Uterus (tissue), 4 donors: ENCODE results near the gene IFNG-AS1. TPM values are rescaled to one million over a fixed set of nuclear protein-coding genes. Genes with fewer than 3 reads are reported as not detected.

ENCODE experiments used
- DNase-seq, 2 donors: peaks; one replicate each; pipeline ENCODE4 v3.0.0-alpha.2; 2019 to 2020
- H3K27ac ChIP-seq, 2 donors: fragments of 200-600 bp; sonication (generic); 1 replicate in 1 of 2; 2 replicates in 1 of 2; pipeline ENCODE4 v1.5.1; 2016 to 2018
- H3K27me3 ChIP-seq, 2 donors: fragments of 200-600 bp; sonication (generic); one replicate each; pipeline ENCODE4 v1.5.1; 2018 to 2019; ENCODE audit warnings: control low read depth in 1 of 2
- H3K36me3 ChIP-seq, 2 donors: fragments of 200-600 bp; sonication (generic); one replicate each; pipeline ENCODE4 v1.5.1; 2019; ENCODE audit warnings: control low read depth in 1 of 2
- H3K4me1 ChIP-seq, 2 donors: fragments of 200-600 bp; sonication (generic); one replicate each; pipeline ENCODE4 v1.5.1; 2018 to 2019; ENCODE audit warnings: control low read depth in 1 of 2
- H3K4me3 ChIP-seq, 2 donors: fragments of 200-600 bp; sonication (generic); 1 replicate in 1 of 2; 2 replicates in 1 of 2; pipeline ENCODE4 v1.5.1; 2018 to 2019; ENCODE audit warnings: mild to moderate bottlenecking in 1 of 2
- H3K9me3 ChIP-seq, 2 donors: fragments of 200-600 bp; sonication (generic); one replicate each; pipeline ENCODE4 v1.5.1; 2019; ENCODE audit warnings: control low read depth in 1 of 2
- POLR2A ChIP-seq, 2 donors: fragments of 450-650 bp; IDR thresholded peaks; one replicate each; pipeline ENCODE4 v1.6.1; 2016; ENCODE audit warnings: antibody characterized with exemption in 2 of 2, mild to moderate bottlenecking in 1 of 2, moderate library complexity in 1 of 2
- intact Hi-C: fragments of 100-400 bp; cut with DNase I; formaldehyde crosslinking; loops from one replicate; pipeline ENCODE4 v1.15.1; 2023; ENCODE audit warnings: low total_unique reads
- total RNA-seq, 4 donors: library from RNA; depleted of rRNA in 3 of 4; stranded (reverse); fragments of >200 nt in 3 of 4; gene quantifications; one replicate each; pipeline versions ENCODE4 v1.1.0 to v1.2.4, GENCODE V29; 2014 to 2023
- TF ChIP-seq, protein P1 (sequence below), 4 experiments: fragments of 200-600 bp in 2 of 4; fragments of 450-650 bp in 2 of 4; sonication (generic) in 2 of 4; IDR thresholded peaks; one replicate each; pipeline ENCODE4 v1.5.1; 2016 to 2019; ENCODE audit warnings: antibody characterized with exemption in 4 of 4, mild to moderate bottlenecking in 2 of 4, moderate library complexity in 1 of 4
- donor health status: DM: yes; HTN: yes; CAD: no.

IFNG-AS1 gene
- total RNA-seq, 4 donors from 2014 or later, result not detected

GRCh38 chr12:67943141-67943892, 45.9 kb upstream of the IFNG-AS1 start:
- intact Hi-C loops, result loop anchor here (10.0 kb wide), 2 partner anchors 299 to 589 kb away; partner anchors contain the start of gene DYRK2
- no peak for TF ChIP-seq POLR2A (IDR thresholded peaks at IDR 0.05)
- TF ChIP-seq, protein P1, sequence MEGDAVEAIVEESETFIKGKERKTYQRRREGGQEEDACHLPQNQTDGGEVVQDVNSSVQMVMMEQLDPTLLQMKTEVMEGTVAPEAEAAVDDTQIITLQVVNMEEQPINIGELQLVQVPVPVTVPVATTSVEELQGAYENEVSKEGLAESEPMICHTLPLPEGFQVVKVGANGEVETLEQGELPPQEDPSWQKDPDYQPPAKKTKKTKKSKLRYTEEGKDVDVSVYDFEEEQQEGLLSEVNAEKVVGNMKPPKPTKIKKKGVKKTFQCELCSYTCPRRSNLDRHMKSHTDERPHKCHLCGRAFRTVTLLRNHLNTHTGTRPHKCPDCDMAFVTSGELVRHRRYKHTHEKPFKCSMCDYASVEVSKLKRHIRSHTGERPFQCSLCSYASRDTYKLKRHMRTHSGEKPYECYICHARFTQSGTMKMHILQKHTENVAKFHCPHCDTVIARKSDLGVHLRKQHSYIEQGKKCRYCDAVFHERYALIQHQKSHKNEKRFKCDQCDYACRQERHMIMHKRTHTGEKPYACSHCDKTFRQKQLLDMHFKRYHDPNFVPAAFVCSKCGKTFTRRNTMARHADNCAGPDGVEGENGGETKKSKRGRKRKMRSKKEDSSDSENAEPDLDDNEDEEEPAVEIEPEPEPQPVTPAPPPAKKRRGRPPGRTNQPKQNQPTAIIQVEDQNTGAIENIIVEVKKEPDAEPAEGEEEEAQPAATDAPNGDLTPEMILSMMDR (IDR thresholded peaks at IDR 0.05), result peak; percentile 68 to 84 (median 76)
- Histone ChIP-seq H3K27me3 (no peaks in the 10 kb centered on the region), H3K27ac (peak overlapping the region in 1 of 2 donors; percentile 27), H3K36me3 (no peaks in the 10 kb centered on the region), H3K4me3 (no peak overlapping the region), H3K9me3 (no peaks in the 10 kb centered on the region), H3K4me1 (peaks cover 3% of the 10 kb centered on the region in 2 donors)
- DNase-seq, result peak; percentile 37 to 77

GRCh38 chr12:67944093-67944492, 45.2 kb upstream of the IFNG-AS1 start:
- Histone ChIP-seq H3K4me1 (peaks cover 3% of the 10 kb centered on the region in 2 donors), H3K9me3 (no peaks in the 10 kb centered on the region), H3K36me3 (no peaks in the 10 kb centered on the region), H3K27ac (no peak overlapping the region), H3K27me3 (no peaks in the 10 kb centered on the region), H3K4me3 (no peak overlapping the region)
- intact Hi-C loops, result loop anchor here (10.0 kb wide), 2 partner anchors 299 to 589 kb away; partner anchors contain the start of gene DYRK2
- no peak for TF ChIP-seq POLR2A (IDR thresholded peaks at IDR 0.05)
- TF ChIP-seq, protein P1 (IDR thresholded peaks at IDR 0.05), result no peak
- no peak for DNase-seq

- no peak overlapping the region for H3K27ac ChIP-seq
- TF ChIP-seq POLR2A (IDR thresholded peaks at IDR 0.05), result no peak
- TF ChIP-seq, protein P1 (IDR thresholded peaks at IDR 0.05), result no peak
- no peak overlapping the region for H3K4me3 ChIP-seq
- no peak for DNase-seq
- H3K4me1 ChIP-seq, result no peaks in the 10 kb centered on the region
- H3K36me3 ChIP-seq, result no peaks in the 10 kb centered on the region
- no peaks in the 10 kb centered on the region for H3K9me3 ChIP-seq
- intact Hi-C loops, result no loop called here
- H3K27me3 ChIP-seq, result no peaks in the 10 kb centered on the region
These were observed 36.5 kb upstream of the IFNG-AS1 start for GRCh38 chr12:67952787-67953186.

GRCh38 chr12:67957383-67957782, 31.9 kb upstream of the IFNG-AS1 start:
- H3K27ac ChIP-seq, result no peak overlapping the region
- TF ChIP-seq POLR2A (IDR thresholded peaks at IDR 0.05), result no peak
- TF ChIP-seq, protein P1 (IDR thresholded peaks at IDR 0.05), result no peak
- intact Hi-C loops, result no loop called here
- H3K4me3 ChIP-seq, result no peak overlapping the region
- no peaks in the 10 kb centered on the region for H3K36me3 ChIP-seq
- no peaks in the 10 kb centered on the region for H3K9me3 ChIP-seq
- H3K4me1 ChIP-seq, result no peaks in the 10 kb centered on the region
- no peak for DNase-seq
- no peaks in the 10 kb centered on the region for H3K27me3 ChIP-seq

GRCh38 chr12:67958187-67958586, 31.1 kb upstream of the IFNG-AS1 start:
- Histone ChIP-seq H3K36me3 (no peaks in the 10 kb centered on the region), H3K27ac (no peak overlapping the region), H3K9me3 (no peaks in the 10 kb centered on the region), H3K4me1 (no peaks in the 10 kb centered on the region), H3K4me3 (no peak overlapping the region), H3K27me3 (no peaks in the 10 kb centered on the region)
- no peak for DNase-seq
- intact Hi-C loops, result no loop called here
- TF ChIP-seq POLR2A (IDR thresholded peaks at IDR 0.05), result no peak
- TF ChIP-seq, protein P1 (IDR thresholded peaks at IDR 0.05), result no peak
